SH-SY5Y (cell line): ENCODE data around the gene ANKHD1.

ENCODE experiments used
- GATA2 ChIP-seq: IDR thresholded peaks from 2 replicates; pipeline ENCODE4 v1.6.1; 2011; ENCODE audit warnings: mild to moderate bottlenecking, low read depth, low read length
- GATA3 ChIP-seq: IDR thresholded peaks from 2 replicates; pipeline ENCODE4 v1.6.1; 2011; ENCODE audit warnings: low read depth, mild to moderate bottlenecking, low read length, moderate library complexity

DNA sequence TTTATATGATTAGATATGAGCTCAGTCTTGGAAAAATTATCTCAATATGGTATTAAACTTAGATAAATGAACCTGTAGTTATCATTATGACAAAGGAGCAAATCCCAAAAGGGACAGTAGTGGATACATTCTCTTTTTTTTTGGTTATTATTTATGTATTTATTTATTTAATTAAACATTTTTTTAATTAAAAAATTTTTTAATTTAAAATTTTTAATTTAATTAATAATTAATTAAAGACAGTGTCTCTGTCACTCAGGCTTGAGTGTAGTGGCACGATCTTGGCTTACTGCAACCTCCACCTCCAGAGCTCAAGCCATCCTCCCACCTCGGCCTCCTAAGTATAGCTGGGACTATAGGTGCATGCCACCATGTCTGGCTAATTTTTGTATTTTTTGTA lies 15.6 kb downstream of the ANKHD1 start:
- TF ChIP-seq GATA2 (no peak), GATA3 (no peak)
